HEK293 (cell line): ENCODE results near the gene WDR74.

ENCODE experiments used
- CTCF ChIP-seq: fragments of 450-650 bp; formaldehyde crosslinking; IDR thresholded peaks from 2 replicates; pipeline ENCODE4 v1.5.1; 2016; ENCODE audit warnings: missing biosample characterization, missing genetic modification characterization
- ZNF24 ChIP-seq: fragments of 450-650 bp; formaldehyde crosslinking; IDR thresholded peaks from 2 replicates; pipeline ENCODE4 v1.5.1; 2016; ENCODE audit warnings: missing biosample characterization, missing genetic modification characterization
- ZNF302 ChIP-seq: fragments of 450-650 bp; formaldehyde crosslinking; IDR thresholded peaks from 2 replicates; pipeline ENCODE4 v1.5.1; 2016; ENCODE audit warnings: missing biosample characterization, missing genetic modification characterization, low read depth
- ZNF621 ChIP-seq: fragments of 450-650 bp; formaldehyde crosslinking; IDR thresholded peaks from 2 replicates; pipeline ENCODE4 v1.5.1; 2017; ENCODE audit warnings: missing biosample characterization, missing genetic modification characterization
- ZNF701 ChIP-seq: fragments of 450-650 bp; formaldehyde crosslinking; IDR thresholded peaks from 2 replicates; pipeline ENCODE4 v1.5.1; 2016; ENCODE audit warnings: missing biosample characterization, missing genetic modification characterization
- ZNF707 ChIP-seq: fragments of 450-650 bp; formaldehyde crosslinking; IDR thresholded peaks from 2 replicates; pipeline ENCODE4 v1.5.1; 2016; ENCODE audit warnings: missing biosample characterization, missing genetic modification characterization
- ZNF76 ChIP-seq: fragments of 450-650 bp; formaldehyde crosslinking; IDR thresholded peaks from 2 replicates; pipeline ENCODE4; 2016; ENCODE audit warnings: low read depth, missing biosample characterization, missing genetic modification characterization, borderline replicate concordance
- ZSCAN16 ChIP-seq: fragments of 450-650 bp; formaldehyde crosslinking; IDR thresholded peaks from 2 replicates; pipeline ENCODE4 v1.5.1; 2016; ENCODE audit warnings: missing biosample characterization, missing genetic modification characterization
- TF ChIP-seq, protein P1 (sequence below): fragments of 450-650 bp; formaldehyde crosslinking; IDR thresholded peaks from 2 replicates; pipeline ENCODE4 v1.5.1; 2016; ENCODE audit warnings: missing biosample characterization, missing genetic modification characterization

DNA sequence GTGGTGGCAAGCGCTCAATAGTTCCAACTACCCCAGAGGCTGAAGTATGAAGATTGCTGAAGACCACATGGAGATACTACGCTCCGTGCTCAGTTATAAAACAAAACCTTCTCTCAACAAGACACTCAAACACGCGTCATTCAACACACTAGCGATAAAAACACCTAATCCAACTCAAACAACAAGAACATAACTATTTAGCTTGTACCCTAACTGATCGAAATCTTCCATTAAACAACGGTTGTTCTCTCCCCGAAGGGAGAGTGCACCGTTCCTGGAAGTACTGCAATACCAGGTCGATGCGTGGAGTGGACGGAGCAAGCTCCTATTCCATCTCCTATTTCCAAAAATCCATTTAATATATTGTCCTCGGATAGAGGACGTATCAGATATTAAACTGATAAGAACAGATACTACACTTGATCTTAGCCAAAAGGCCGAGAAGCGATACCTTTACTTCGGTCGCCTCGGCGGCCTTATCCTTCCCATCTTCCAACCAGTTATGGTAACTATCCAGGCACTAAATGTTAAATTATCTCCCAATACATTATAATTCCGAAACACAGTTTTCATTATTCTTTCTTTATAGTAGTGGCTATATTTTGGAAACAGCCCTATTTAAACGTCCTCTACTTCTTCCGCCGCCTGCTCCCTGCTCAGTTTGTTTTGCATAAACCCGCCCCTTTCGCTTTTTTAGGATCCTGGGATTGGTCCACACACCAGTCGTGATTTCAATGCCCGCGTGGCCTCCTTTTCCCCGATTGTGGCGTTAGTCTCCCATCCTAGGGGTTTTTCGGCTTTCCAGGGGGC, 2.2 kb upstream of the WDR74 start:
- TF ChIP-seq CTCF (tag by site-specific recombination) (0 out of 2 replicates have a peak, but pooled peaks have one; percentile 37), ZSCAN16 (tag by site-specific recombination) (peak; percentile 83), ZNF302 (peak; percentile 48), ZNF621 (tag by site-specific recombination) (no peak), ZNF701 (tag by site-specific recombination) (no peak), ZNF76 (peak; percentile 67), ZNF24 (tag by site-specific recombination) (peak; percentile 97), ZNF707 (tag by site-specific recombination) (no peak)
- TF ChIP-seq, protein P1, sequence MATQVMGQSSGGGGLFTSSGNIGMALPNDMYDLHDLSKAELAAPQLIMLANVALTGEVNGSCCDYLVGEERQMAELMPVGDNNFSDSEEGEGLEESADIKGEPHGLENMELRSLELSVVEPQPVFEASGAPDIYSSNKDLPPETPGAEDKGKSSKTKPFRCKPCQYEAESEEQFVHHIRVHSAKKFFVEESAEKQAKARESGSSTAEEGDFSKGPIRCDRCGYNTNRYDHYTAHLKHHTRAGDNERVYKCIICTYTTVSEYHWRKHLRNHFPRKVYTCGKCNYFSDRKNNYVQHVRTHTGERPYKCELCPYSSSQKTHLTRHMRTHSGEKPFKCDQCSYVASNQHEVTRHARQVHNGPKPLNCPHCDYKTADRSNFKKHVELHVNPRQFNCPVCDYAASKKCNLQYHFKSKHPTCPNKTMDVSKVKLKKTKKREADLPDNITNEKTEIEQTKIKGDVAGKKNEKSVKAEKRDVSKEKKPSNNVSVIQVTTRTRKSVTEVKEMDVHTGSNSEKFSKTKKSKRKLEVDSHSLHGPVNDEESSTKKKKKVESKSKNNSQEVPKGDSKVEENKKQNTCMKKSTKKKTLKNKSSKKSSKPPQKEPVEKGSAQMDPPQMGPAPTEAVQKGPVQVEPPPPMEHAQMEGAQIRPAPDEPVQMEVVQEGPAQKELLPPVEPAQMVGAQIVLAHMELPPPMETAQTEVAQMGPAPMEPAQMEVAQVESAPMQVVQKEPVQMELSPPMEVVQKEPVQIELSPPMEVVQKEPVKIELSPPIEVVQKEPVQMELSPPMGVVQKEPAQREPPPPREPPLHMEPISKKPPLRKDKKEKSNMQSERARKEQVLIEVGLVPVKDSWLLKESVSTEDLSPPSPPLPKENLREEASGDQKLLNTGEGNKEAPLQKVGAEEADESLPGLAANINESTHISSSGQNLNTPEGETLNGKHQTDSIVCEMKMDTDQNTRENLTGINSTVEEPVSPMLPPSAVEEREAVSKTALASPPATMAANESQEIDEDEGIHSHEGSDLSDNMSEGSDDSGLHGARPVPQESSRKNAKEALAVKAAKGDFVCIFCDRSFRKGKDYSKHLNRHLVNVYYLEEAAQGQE (tag by site-specific recombination): peak; percentile 62
